HEK293T (cell line): Measurements from ENCODE around the gene SERBP1.

Experiments
- ELF4 ChIP-seq: fragments of 450-650 bp; IDR thresholded peaks from 2 replicates; pipeline ENCODE4 v1.6.1; 2017; ENCODE audit warnings: antibody characterized with exemption
- FOXA1 ChIP-seq: fragments of 450-650 bp; IDR thresholded peaks from 2 replicates; pipeline ENCODE4 v1.6.1; 2016; ENCODE audit warnings: mild to moderate bottlenecking
- LEF1 ChIP-seq: fragments of 450-650 bp; IDR thresholded peaks from 2 replicates; pipeline ENCODE4 v1.6.1; 2017; ENCODE audit warnings: mild to moderate bottlenecking, borderline replicate concordance
- SUZ12 ChIP-seq: fragments of 450-650 bp; IDR thresholded peaks from 2 replicates; pipeline ENCODE4 v1.6.1; 2016; ENCODE audit warnings: mild to moderate bottlenecking
- TF ChIP-seq, protein P1 (sequence below): fragments of 450-650 bp; IDR thresholded peaks from 2 replicates; pipeline ENCODE4 v1.6.1; 2016

GRCh38 chr1:67439277-67440029 is 9.3 kb upstream of the SERBP1 start:
- TF ChIP-seq LEF1 (no peak), FOXA1 (no peak), SUZ12 (no peak), ELF4 (no peak)
- TF ChIP-seq, protein P1, sequence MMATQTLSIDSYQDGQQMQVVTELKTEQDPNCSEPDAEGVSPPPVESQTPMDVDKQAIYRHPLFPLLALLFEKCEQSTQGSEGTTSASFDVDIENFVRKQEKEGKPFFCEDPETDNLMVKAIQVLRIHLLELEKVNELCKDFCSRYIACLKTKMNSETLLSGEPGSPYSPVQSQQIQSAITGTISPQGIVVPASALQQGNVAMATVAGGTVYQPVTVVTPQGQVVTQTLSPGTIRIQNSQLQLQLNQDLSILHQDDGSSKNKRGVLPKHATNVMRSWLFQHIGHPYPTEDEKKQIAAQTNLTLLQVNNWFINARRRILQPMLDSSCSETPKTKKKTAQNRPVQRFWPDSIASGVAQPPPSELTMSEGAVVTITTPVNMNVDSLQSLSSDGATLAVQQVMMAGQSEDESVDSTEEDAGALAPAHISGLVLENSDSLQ, result no peak
